Measurements from ENCODE around the gene BRIX1.
A peak's percentile ranks its signal among the peaks of the same experiment; 100 is the strongest.

The BRIX1 gene

GRCh38 chr5:34892414-34892813 is 23.1 kb upstream of the BRIX1 start:
- no peak for TF ChIP-seq CTCF (IDR thresholded peaks at IDR 0.05; ENCODE audit: low read depth, low read length, missing control alignments)

GRCh38 chr5:34894716-34895115 is 20.8 kb upstream of the BRIX1 start:
- no peak overlapping the region for H3K27ac ChIP-seq
- no peaks in the 10 kb centered on the region for H3K27me3 ChIP-seq (replicated peaks)
- no peak overlapping the region for H3K4me3 ChIP-seq (ENCODE audit: low read depth, low read length)
- no peaks in the 10 kb centered on the region for H3K36me3 ChIP-seq (replicated peaks)
- no peak for DNase-seq
- in situ Hi-C loops (cut with HindIII; ENCODE audit: low pct_ligation_motif_present, low sequenced_read_pairs), result no loop called here
- TF ChIP-seq CTCF (IDR thresholded peaks at IDR 0.05; ENCODE audit: low read depth, low read length, missing control alignments), result no peak

More at GRCh38 chr5:34892414-34892813, 23.1 kb upstream of the BRIX1 start:
- H3K27ac ChIP-seq, result no peak overlapping the region
- in situ Hi-C loops (cut with HindIII; ENCODE audit: low pct_ligation_motif_present, low sequenced_read_pairs), result no loop called here
- no peaks in the 10 kb centered on the region for H3K36me3 ChIP-seq (replicated peaks)
- H3K27me3 ChIP-seq (replicated peaks), result no peaks in the 10 kb centered on the region
- H3K4me3 ChIP-seq (ENCODE audit: low read depth, low read length), result no peak overlapping the region
- DNase-seq, result no peak

- Histone ChIP-seq H3K27me3 (replicated peaks) (no peaks in the 10 kb centered on the region), H3K36me3 (replicated peaks) (no peaks in the 10 kb centered on the region), H3K27ac (no peak overlapping the region), H3K4me3 (ENCODE audit: low read depth, low read length) (no peak overlapping the region)
- no peak for TF ChIP-seq CTCF (IDR thresholded peaks at IDR 0.05; ENCODE audit: low read depth, low read length, missing control alignments)
- DNase-seq, result no peak
- in situ Hi-C loops (cut with HindIII; ENCODE audit: low pct_ligation_motif_present, low sequenced_read_pairs), result no loop called here
Observed at GRCh38 chr5:34895641-34896419, 19.7 kb upstream of the BRIX1 start.

GRCh38 chr5:34897646-34898045 is 17.9 kb upstream of the BRIX1 start:
- in situ Hi-C loops (cut with HindIII; ENCODE audit: low pct_ligation_motif_present, low sequenced_read_pairs), result no loop called here
- H3K36me3 ChIP-seq (replicated peaks), result no peaks in the 10 kb centered on the region
- DNase-seq, result no peak
- no peak overlapping the region for H3K4me3 ChIP-seq (ENCODE audit: low read depth, low read length)
- no peak overlapping the region for H3K27ac ChIP-seq
- H3K27me3 ChIP-seq (replicated peaks), result no peaks in the 10 kb centered on the region
- no peak for TF ChIP-seq CTCF (IDR thresholded peaks at IDR 0.05; ENCODE audit: low read depth, low read length, missing control alignments)

- no peak overlapping the region for H3K27ac ChIP-seq
- DNase-seq, result peak; percentile 65
- in situ Hi-C loops (cut with HindIII; ENCODE audit: low pct_ligation_motif_present, low sequenced_read_pairs), result no loop called here
- H3K27me3 ChIP-seq (replicated peaks), result no peaks in the 10 kb centered on the region
- TF ChIP-seq CTCF (IDR thresholded peaks at IDR 0.05; ENCODE audit: low read depth, low read length, missing control alignments), result peak; percentile 92
- H3K4me3 ChIP-seq (ENCODE audit: low read depth, low read length), result no peak overlapping the region
- no peaks in the 10 kb centered on the region for H3K36me3 ChIP-seq (replicated peaks)
Observed at GRCh38 chr5:34898258-34898895, 17.1 kb upstream of the BRIX1 start.
